PC-9 (cell line): ENCODE results near the gene STRC. TPM values are rescaled to one million over a fixed set of nuclear protein-coding genes. Genes with fewer than 3 reads are reported as not detected.
"Not testable (repeated sequence)": the region's sequence is repeated elsewhere in the genome, so short reads cannot be mapped to it uniquely, and the experiment has no call there.

Source experiments
- BruUV-seq: library from RNA; stranded (reverse); fragments of 400-500 nt; replicated peaks from 2 replicates; lab custom pipeline; 2021; lab: Mats Ljungman, UMichigan
- CTCF ChIA-PET: fragments of 300-600 bp; sonication (Branson Sonifier 250); formaldehyde crosslinking; loops from one replicate; lab custom pipeline; 2022; ENCODE audit warnings: antibody characterized with exemption; lab: Charles Lee
- POLR2A ChIA-PET: fragments of 300-600 bp; sonication (Branson Sonifier 250); formaldehyde crosslinking; loops from one replicate; lab custom pipeline; 2022; ENCODE audit warnings: antibody characterized with exemption; ENCODE audit not compliant: unreplicated experiment; lab: Charles Lee
- DNase-seq, 2 experiments: peaks; one replicate each; pipeline versions ENCODE4 v3.0.0 to v3.0.0-alpha.2; 2015 to 2022; ENCODE audit warnings: mixed read lengths in 1 of 2
- H2AFZ ChIP-seq: fragments of 200-600 bp; sonication (generic); 2 replicates; pipeline ENCODE4 v1.8.1; 2017; ENCODE audit warnings: antibody characterized with exemption
- H3F3A ChIP-seq: fragments of 200-600 bp; sonication (generic); 2 replicates; pipeline ENCODE4 v1.8.1; 2017; ENCODE audit warnings: antibody characterized with exemption, mild to moderate bottlenecking, low read depth; ENCODE audit not compliant: insufficient read depth
- H3K27ac ChIP-seq: fragments of 200-600 bp; sonication (generic); 2 replicates; pipeline ENCODE4 v1.6.1; 2016; ENCODE audit warnings: mixed run types
- H3K27me3 ChIP-seq: fragments of 200-600 bp; sonication (generic); 2 replicates; pipeline ENCODE4 v1.6.1; 2016; ENCODE audit warnings: low read depth, mixed run types; ENCODE audit not compliant: insufficient read depth
- H3K36me3 ChIP-seq: fragments of 200-600 bp; sonication (generic); 2 replicates; pipeline ENCODE4 v1.6.1; 2016; ENCODE audit warnings: low read depth, mixed run types
- H3K4me1 ChIP-seq: fragments of 200-600 bp; sonication (generic); replicated peaks from 2 replicates; pipeline ENCODE4 v1.6.1; 2016; ENCODE audit warnings: mixed run types; ENCODE audit not compliant: insufficient read depth
- H3K4me2 ChIP-seq: fragments of 200-600 bp; sonication (generic); 2 replicates; pipeline ENCODE4 v1.6.1; 2017; ENCODE audit warnings: mixed run types
- H3K4me3 ChIP-seq: fragments of 200-600 bp; sonication (generic); 2 replicates; pipeline ENCODE4 v1.6.1; 2016; ENCODE audit warnings: mixed run types
- H3K79me2 ChIP-seq: fragments of 200-600 bp; sonication (generic); 2 replicates; pipeline ENCODE4 v1.6.1; 2017; ENCODE audit warnings: low read depth, mixed run types
- H3K9me2 ChIP-seq: fragments of 200-600 bp; sonication (generic); 2 replicates; pipeline ENCODE4 v1.8.1; 2017; ENCODE audit warnings: mild to moderate bottlenecking; ENCODE audit not compliant: insufficient read depth
- H3K9me3 ChIP-seq: fragments of 200-600 bp; sonication (generic); 2 replicates; pipeline ENCODE4 v1.8.1; 2016; ENCODE audit warnings: low read depth; ENCODE audit not compliant: insufficient read depth
- H4K20me1 ChIP-seq: fragments of 200-600 bp; sonication (generic); 2 replicates; pipeline ENCODE4 v1.8.1; 2017; ENCODE audit not compliant: insufficient read depth
- intact Hi-C: fragments of 100-400 bp; cut with micrococcal nuclease; formaldehyde crosslinking; loops from one replicate; pipeline ENCODE4 v1.10.0; 2022; ENCODE audit not compliant: unreplicated experiment
- total RNA-seq: library from RNA; stranded (reverse); gene quantifications from 2 replicates; pipeline ENCODE4 v1.2.3, GENCODE V29; 2021

STRC gene
- total RNA-seq, 1 experiment from 2014 or later, result 0.59 TPM

DNA sequence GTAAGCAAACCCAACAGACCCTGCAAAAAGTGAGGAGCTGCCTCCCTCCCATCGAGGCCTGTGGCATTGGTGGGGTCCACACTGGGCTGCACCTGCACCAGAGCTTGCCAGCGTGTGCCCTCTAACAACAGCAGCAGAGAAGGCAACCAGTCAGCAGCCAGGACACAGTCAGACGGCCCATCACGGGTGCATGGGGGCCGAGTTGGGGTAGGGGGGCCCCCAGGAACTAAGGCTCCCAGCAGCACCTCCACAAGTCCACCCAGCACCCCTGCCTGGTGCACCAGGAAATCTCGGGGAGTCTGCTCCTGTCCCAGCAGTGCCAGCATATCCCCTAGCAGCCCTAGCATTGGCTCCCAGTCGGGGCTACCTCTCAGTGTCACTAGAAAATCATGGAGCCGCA is 850 bp downstream of the STRC start:
- BruUV-seq, H3K4me2 ChIP-seq, CTCF ChIA-PET: not testable (repeated sequence)

DNA sequence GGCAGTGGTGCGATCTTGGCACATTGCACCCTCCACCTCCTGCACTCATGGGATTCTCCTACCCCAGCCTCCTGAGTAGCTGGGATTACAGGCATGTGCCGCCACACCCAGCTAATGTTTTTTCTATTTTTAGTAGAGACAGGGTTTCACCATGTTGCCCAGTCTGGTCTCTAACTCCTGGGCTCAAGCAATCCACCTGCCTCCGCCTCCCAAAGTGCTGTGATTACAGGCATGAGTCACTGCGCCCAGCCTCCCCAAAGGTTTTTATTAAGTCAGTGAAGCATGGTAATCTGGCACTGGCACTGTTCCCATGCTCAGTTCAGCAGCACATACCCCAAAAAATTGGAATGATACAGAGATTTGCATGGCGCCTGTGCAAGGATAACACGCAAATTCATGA is 16.4 kb downstream of the STRC start:
- H3K4me2 ChIP-seq, result peak overlapping the region; percentile 53; the same call in 1 of the 2 replicates
- not testable (repeated sequence) for BruUV-seq
- POLR2A ChIA-PET, result interaction anchor here (0.7 kb wide), 1 partner anchor 1224 kb away, joined by 4 read pairs; no protein-coding TSS in a partner anchor

More for the DNA sequence above, 850 bp downstream of the STRC start:
- intact Hi-C loops, H2AFZ ChIP-seq, H3K27ac ChIP-seq, H3K9me2 ChIP-seq, H4K20me1 ChIP-seq, H3K79me2 ChIP-seq, H3K36me3 ChIP-seq, H3K9me3 ChIP-seq, H3K4me1 ChIP-seq, POLR2A ChIA-PET, H3K27me3 ChIP-seq, DNase-seq, H3F3A ChIP-seq, H3K4me3 ChIP-seq: not testable (repeated sequence)

DNA sequence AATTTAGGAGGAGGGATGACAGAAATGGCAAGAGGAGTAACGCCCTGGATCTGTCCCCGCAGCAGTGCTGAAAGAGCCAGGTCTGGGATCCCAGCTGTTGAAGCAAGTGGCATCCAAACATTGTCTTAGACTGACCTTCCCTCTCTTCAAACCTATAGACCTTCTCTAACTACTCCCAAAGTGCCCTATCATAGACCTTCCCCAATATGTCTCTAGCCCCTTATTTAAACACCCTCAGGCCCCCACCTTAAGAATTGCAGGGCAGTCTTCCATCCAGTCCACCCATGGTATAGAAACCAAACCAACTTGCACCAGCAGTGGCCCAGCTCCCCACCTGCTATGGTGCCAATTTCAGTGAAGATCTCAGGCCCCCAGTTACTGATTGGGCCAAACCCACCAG is 18.4 kb downstream of the STRC start:
- H3K4me1 ChIP-seq, H3K36me3 ChIP-seq, H3K9me2 ChIP-seq, H3F3A ChIP-seq, H3K79me2 ChIP-seq, BruUV-seq, H3K4me2 ChIP-seq, H3K9me3 ChIP-seq, DNase-seq, CTCF ChIA-PET, H3K4me3 ChIP-seq, H2AFZ ChIP-seq, POLR2A ChIA-PET, H3K27ac ChIP-seq, H3K27me3 ChIP-seq, H4K20me1 ChIP-seq, intact Hi-C loops: not testable (repeated sequence)

More for the DNA sequence above, 16.4 kb downstream of the STRC start:
- H4K20me1 ChIP-seq, H3K4me1 ChIP-seq, CTCF ChIA-PET, intact Hi-C loops, H3K79me2 ChIP-seq, H3K4me3 ChIP-seq, H3K27me3 ChIP-seq, H3K9me2 ChIP-seq, H3K27ac ChIP-seq, H2AFZ ChIP-seq, H3K36me3 ChIP-seq, H3F3A ChIP-seq, H3K9me3 ChIP-seq: not testable (repeated sequence)
- peak; percentile 53 to 64 for DNase-seq

DNA sequence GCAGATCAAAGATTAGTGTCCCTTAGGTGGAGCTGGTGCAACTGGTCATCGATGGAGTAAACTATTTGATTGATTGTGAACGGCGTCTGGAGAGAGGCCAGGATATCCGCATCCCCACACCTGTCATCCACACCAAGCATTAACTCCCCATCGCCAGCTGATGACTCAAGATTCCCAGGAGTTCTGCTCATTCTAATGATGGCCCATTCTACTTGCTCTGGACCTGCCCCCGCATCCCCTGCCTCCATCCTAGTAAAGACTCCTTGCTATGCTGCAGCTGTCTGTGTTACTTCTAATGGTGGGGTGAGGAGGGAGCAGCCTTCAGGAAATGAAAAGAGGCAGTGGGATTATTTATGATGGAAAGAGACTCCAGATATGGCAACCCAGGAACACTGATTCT is 19.5 kb downstream of the STRC start:
- H3K9me3 ChIP-seq, intact Hi-C loops, CTCF ChIA-PET, H3K4me2 ChIP-seq, H3K79me2 ChIP-seq, H3K4me1 ChIP-seq, H3K27me3 ChIP-seq, BruUV-seq, H3F3A ChIP-seq, H3K27ac ChIP-seq, H4K20me1 ChIP-seq, POLR2A ChIA-PET, H3K4me3 ChIP-seq, DNase-seq, H2AFZ ChIP-seq, H3K36me3 ChIP-seq, H3K9me2 ChIP-seq: not testable (repeated sequence)

DNA sequence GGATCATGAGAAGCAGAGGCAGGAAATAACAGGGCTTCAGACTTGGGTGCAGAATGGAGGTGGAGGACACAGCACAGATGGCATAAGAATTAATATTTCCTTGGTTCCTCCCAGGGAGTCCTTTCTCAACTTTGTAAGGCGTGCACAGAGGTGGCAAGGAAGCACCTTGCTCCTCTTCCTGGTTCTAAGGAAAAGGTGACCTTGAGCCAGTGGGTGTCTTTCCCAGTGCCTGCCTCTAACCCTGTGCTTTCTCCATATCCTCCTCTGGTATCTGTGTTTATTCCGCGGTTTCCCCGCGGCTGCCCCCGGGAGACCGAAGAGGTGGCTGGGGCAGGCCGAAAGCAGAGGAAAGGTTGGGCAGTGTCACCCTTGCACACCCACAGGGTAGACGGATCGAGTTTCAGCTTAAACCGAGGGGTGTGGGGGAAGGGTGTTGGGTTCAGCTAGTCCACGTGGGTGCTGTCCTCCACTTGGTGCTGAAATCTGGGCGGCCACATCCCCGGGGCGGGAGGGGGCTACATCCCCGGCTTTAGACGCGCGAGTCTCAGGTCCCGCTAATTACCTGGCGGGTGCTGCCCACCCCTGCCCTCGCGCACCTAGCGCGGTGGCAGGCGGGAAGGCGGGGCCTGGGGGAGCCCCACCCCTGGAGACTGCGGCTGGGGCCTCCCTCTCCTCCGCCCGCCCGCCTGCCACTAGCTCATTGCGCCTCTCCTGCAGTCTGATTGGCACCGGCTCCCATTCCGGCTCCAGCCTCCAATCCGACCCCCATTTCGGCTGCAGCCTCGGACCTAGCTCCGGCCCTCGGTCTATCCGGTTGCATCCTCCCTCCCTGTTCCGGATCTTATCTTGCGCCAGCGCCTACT is 25.0 kb downstream of the STRC start, which contains the start of gene CKMT1B:
TSS of gene CKMT1B (plus strand) at position 700 of the 863 bp plus-strand sequence. CDS start 192 bp downstream, outside the sequence.
- H3K4me3 ChIP-seq, POLR2A ChIA-PET, BruUV-seq, H4K20me1 ChIP-seq, intact Hi-C loops, H3K9me2 ChIP-seq, H3K4me1 ChIP-seq, H3K36me3 ChIP-seq, H3K27ac ChIP-seq, H3K27me3 ChIP-seq, DNase-seq, H3K9me3 ChIP-seq, H2AFZ ChIP-seq, H3F3A ChIP-seq, H3K4me2 ChIP-seq, H3K79me2 ChIP-seq, CTCF ChIA-PET: not testable (repeated sequence)

DNA sequence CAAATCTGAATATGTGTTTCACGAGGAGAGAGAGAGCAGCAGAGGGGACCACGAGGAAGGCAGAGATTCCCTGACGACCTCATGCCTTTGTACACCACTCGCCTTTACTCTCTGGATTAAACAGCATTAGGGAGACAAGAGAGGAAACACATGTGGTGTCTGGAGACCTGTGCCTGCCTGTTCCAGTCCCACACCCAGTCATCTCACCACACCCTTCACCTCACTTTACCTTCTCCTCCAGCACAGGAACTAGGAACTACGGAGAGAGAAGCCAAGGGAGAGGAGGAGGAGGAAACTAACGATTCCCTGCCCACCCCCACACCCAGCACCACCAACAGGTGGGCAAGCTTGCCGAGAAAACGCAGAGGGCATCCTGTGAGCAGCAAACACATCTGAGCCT is 25.8 kb downstream of the STRC start:
- H3K4me1 ChIP-seq, H2AFZ ChIP-seq, H4K20me1 ChIP-seq, intact Hi-C loops, H3K79me2 ChIP-seq, H3K9me3 ChIP-seq, H3K4me3 ChIP-seq, H3K4me2 ChIP-seq, H3K27me3 ChIP-seq, BruUV-seq, H3K9me2 ChIP-seq, POLR2A ChIA-PET, H3F3A ChIP-seq, DNase-seq, H3K36me3 ChIP-seq, CTCF ChIA-PET, H3K27ac ChIP-seq: not testable (repeated sequence)

DNA sequence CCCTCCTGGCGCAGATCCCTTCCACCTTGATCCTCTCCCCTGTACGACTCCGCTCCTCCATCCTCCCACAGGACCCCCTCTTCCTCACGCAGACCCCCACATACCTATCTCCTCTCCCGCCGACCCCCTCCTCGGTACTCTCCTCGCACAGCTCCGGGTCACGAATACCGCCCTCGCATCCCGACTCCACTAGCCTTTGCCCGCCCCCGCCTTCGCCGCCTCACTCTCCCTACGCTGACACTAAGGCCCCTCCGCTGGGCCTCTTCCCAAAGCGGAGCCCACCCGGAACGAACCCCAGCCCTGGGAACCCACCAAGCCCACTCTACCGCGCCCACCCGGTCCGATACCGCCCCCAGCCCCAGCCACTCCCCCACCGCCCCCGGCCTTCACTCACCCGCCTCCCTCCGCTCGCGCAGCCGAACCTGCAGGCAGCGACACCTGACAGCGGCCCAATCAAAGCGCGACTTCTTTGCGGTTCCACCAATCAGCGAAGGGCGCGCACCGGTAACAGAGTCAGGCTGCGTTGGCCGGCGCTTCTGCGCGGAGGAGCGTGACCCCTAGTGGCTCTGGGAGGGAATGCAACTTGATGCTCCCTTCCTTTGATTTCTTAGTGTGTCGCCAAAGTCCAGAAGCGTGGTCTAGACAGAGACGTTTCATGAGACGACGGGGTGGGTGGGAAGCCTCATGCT is 28.7 kb downstream of the STRC start, which contains the start of gene PPIP5K1:
TSS of gene PPIP5K1 (minus strand) at position 431 of the 689 bp plus-strand sequence. CDS start 5,704 bp downstream, outside the sequence.
- H3F3A ChIP-seq, BruUV-seq, H3K27ac ChIP-seq, H3K4me3 ChIP-seq, DNase-seq, POLR2A ChIA-PET, H3K9me2 ChIP-seq, H3K4me2 ChIP-seq, H3K36me3 ChIP-seq, H3K79me2 ChIP-seq, CTCF ChIA-PET, H4K20me1 ChIP-seq, H2AFZ ChIP-seq, H3K4me1 ChIP-seq, H3K9me3 ChIP-seq, H3K27me3 ChIP-seq, intact Hi-C loops: not testable (repeated sequence)
